NOMO-1 treated with dmso at 0.1 percent for 144 hours (cell line): Measurements from ENCODE around the gene TMEM256.

Experiments used
- DNase-seq: peaks from one replicate; lab custom pipeline; 2025; ENCODE audit not compliant: unreplicated experiment; lab: John Stamatoyannopoulos, UW

Gene TMEM256

GRCh38 chr17:7408863-7409262 is 5.0 kb upstream of the TMEM256 start:
- no peak for DNase-seq

GRCh38 chr17:7408252-7408727 is 4.4 kb upstream of the TMEM256 start:
- no peak for DNase-seq

DNA sequence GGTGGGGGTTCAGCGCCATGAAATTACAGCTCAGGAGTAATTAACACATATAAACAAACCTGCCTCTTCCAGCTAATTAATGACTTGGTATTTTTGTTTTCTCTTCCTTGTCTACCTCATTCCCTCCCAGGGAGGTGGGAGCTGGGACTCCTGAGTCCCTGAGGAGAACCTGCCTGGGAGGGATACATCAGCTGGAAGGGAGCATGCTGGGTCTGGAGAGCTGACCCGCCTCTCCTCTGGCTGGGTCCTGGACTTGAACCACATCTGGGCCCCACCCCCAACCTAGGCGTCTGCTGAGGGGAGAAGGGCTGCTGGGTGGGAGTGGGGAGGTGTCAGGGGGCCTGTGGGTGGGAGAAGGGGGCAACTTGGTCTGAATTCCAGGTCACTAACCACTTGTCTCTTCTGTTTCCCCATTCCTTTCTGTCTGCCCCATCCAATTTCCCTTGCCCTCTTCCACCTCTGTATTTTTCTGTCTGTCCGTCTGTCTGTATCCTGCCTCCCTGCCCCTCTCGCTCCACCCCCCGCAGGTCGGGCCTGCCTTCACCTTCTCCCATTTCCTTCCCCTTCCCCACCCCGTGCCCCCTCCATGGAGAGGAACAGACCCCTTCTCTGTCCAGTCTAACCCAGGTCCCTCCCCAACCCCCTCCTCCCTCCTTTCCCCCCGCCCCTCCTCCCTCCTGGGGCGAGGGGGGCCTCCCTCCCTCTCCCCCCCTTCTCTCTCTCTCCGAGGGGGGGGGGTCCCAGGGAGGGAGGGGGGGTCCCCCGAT is 3.8 kb upstream of the TMEM256 start, which contains the start of gene NLGN2:
Gene NLGN2, plus strand, starts transcription at position 361 of the 767 bp plus-strand sequence. CDS start 411 bp downstream, outside the sequence.
- no peak for DNase-seq

- DNase-seq = no peak
These were observed 3.2 kb upstream of the TMEM256 start for GRCh38 chr17:7407082-7407481.

DNA sequence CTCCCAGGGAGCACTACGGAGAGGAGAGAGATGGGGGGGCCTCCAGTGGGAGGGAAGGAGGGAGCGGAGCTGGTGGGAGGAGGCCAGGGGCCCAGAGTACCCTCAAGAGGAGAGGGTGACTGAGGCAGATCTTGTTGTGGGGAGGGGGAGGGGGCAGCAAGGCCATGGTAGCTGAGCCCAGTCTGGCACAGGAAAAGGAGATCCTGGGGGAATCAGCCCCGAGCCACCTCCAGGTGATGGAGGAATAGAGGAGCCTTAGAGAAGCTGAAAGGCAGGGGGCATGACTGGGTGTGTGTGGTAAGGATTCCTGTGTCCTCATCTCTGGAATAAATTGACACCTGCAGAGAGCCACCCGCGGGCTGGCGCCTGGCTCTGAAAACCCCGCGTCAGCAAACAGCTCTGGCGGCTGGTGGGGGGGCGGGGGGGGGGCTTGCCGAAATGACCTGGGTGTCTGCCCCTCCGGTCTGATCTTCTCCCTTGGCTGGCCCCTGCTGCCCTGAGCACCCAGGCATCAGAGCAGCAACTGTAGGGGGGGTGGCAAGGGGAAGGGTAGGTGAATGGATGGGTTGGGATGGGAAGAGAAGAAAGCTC is 2.4 kb upstream of the TMEM256 start:
- no peak for DNase-seq

- DNase-seq = no peak
These were observed 1.7 kb upstream of the TMEM256 start for GRCh38 chr17:7405350-7406234.

- no peak for DNase-seq
These were observed 946 bp upstream of the TMEM256 start for GRCh38 chr17:7404737-7405349.

GRCh38 chr17:7403727-7403976 is 245 bp downstream of the TMEM256 start:
- no peak for DNase-seq

DNA sequence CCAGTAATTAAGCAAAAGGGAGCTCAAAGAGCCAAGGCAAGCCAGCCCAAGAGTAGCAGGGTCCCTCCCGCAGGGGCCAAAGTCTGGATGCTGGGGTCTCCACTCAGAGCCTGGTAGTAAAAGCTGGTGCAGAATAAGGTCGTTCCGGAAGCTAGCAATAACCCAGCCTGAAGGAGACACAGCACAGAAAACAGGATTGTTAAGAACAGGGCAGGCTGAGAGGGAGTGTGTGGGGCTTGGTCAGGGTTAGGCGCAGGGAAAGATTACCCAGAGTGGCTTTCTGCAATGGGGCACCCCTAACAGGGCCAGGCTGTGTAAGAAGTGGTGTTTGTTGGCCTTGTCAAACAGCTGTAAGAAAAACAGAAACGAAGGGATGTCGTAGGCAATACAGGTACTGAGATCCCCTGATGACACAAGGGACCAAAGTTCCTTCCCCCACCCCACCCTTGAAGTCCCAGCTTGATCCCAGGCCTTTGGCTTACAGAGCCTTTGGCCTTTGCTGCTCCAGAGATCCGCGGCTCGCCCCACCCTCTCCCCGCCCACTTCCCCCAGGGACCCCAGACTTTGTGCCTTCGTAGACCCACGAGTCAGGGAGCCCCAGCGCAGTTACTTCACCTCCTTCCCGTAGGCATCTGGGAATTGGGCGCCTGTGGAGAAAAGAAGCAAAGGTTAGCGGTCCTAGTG is 712 bp downstream of the TMEM256 start:
- DNase-seq = no peak

DNA sequence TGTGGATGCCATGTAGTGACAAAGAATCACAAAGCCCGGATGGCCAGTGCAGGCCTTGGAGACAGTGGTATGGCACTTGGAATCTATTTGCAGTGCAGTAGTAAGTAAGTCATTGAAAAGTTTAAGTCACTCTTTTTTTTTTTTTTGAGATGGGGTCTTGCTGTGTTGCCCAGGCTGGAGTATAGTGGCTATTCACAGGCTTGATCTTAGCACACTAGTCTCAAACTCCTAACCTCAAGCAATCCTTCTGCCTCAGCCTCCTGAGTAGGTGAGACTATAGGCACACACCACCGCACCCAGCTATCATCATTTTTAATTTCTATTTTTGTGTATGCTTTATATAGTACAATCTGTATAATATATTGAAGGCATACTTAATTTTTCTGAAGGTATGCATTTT is 5.3 kb downstream of the TMEM256 start:
- no peak for DNase-seq

GRCh38 chr17:7396147-7396546 is 7.8 kb downstream of the TMEM256 start:
- DNase-seq = no peak

GRCh38 chr17:7394452-7395191 is 9.3 kb downstream of the TMEM256 start, which contains the start of gene PLSCR3:
Gene PLSCR3 (minus strand): TSS chr17:7394525. CDS start chr17:7394110, 415 bp downstream.
- peak; percentile 64 for DNase-seq

DNA sequence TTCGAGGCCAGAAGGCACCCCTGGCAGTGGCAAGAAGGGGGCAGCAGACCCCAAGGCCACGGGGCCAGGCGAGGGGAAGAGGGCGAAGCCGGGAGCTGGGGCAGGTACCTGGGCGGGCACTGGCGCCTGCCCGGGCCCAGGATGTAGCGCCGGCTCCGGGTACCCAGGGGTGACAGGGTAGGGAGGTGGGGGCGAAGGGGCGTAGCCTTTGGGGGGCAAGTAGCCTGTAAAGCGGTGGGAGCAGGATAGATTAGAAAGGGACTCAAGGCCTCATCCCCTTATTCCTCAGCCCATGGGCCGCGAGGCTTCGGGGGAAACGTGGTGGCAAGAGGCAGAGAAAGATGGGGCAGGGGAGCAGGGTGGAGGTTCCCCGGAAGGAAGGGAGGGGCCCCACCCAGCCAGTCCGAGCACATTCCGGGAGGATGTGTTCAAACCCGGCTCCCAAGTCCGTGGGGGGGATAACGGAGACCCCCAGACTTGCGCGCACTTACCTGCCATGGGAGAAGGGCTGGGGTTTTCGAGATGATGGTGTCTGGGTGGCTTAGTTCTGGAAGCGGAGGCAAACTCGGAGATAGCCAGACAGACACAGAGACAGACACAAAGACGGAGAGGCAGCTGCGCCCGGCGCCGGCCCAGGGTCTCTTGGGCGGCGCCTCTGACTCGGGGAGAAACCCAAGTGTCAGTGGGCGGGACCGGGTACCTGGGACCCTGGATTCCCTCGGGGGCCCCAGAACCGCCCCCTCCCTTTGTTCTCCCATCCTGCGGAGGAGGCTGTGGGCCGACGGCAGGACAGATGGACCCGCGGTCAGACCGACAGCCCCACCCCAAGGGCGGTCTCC is 10.1 kb downstream of the TMEM256 start:
- DNase-seq = no peak

DNA sequence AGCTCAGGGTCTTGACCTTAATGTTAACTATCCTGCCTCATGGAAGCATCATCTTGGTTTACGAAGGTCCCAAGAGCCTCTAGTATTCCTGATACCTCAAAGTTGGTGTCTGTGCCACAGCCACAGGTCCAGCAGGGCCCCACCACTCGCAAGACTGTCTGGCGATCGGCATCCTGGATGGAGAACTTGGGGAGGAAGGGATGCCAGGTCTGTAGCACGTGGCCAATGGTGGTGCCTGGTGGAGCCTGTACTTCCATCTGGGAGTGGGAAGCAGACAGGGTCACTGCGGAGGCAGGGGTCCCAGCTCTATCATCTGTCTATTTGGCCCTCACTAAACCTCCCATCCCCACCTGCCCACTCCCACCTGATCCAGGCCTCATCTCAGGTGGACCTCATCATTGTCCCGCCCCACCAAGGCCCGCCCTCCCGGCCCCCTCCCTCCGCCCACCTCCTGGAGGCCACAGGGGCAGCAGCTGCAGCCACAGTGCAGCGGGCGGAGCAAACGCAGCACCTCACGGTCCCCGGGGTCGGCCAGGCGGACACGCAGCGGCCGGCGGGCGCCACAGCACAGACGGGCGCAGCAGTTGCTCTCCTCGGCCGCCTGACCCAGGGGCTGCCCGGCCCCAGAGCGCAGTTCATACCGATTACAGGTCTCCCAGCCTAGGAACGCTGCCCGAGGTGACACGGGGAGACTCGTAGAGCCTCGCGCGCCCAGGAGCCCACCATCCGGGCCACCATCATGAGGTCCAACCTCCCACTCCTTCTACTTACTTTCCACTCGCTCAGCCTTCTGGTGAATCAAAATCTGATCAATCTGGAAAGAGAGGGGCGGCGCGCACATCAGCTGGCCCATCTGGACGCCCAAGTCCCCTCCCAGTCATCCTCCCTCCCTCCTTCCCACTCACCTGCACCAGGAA is 10.9 kb downstream of the TMEM256 start:
- no peak for DNase-seq

GRCh38 chr17:7391307-7391706 is 12.6 kb downstream of the TMEM256 start:
- DNase-seq = no peak

DNA sequence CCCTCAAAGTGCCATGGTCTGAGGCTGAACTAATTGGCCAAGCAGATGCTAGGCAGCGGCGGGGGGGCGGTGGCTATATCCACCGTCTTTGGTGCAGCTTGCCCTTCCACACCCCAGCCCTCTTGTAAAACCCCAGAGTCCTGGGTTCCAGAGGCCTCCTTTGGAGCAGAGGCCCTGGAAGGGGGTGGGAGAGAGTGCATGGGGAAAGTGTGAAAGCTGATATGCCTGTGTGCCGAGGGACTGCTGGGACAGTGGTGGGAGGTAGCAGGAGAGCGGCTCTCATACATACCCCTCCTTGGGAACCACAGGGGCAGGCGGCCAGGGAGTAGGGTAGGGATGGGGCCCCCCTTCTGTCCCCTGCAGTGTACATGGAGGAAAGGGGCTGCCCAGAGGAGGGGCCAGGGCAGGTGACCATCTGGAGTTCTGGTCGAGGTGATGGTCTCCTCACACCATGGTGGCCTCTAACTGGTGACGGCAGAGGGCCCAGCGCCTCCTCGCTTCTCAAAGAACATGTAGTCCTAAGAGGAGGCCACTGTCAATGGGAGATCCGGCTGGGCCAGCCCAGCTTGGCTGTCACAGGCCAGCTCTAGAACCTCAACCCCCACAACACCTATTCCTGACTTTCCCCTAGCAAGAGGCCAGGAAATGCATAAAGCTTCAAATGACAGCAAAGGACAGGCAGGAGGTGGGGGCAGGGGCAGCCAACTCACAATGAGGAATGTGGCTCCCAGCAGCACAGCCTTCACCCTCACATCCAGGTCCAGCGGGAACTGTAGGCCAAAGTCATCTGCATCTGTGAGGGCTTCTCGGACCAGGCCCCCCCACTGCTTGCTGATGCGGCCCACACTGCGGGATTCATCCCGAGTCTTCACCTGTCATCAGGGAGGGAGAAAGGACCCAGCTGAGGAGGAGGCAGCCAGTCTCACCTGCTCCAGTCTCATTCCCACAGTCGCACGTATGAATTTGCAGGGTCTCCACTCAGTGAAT is 13.7 kb downstream of the TMEM256 start:
- no peak for DNase-seq

GRCh38 chr17:7388856-7389255 is 15.0 kb downstream of the TMEM256 start:
- DNase-seq = no peak
